NT2/D1 (cell line): Measurements from ENCODE around the gene POLR2C.

ENCODE experiments used
- SUZ12 ChIP-seq: IDR thresholded peaks from 2 replicates; pipeline ENCODE4 v1.6.1; 2011; ENCODE audit not compliant: insufficient read length, insufficient read depth; ENCODE audit errors: extremely low read depth
- YY1 ChIP-seq: IDR thresholded peaks from 2 replicates; pipeline ENCODE4 v1.6.1; 2011; ENCODE audit not compliant: insufficient read length, insufficient read depth
- ZNF274 ChIP-seq: IDR thresholded peaks from 2 replicates; pipeline ENCODE4 v1.6.1; 2011; ENCODE audit warnings: mild to moderate bottlenecking, low read depth, low read length

GRCh38 chr16:57504001-57504400 is 41.5 kb downstream of the POLR2C start:
- TF ChIP-seq YY1 (no peak), ZNF274 (no peak), SUZ12 (no peak)
